Omental fat pad (tissue), 4 donors: ENCODE measurements around the gene ACAP1. TPM values are rescaled to one million over a fixed set of nuclear protein-coding genes. Genes with fewer than 3 reads are reported as not detected.

ENCODE experiments used
- ATAC-seq: fragments of 150-250 bp; one replicate; pipeline ENCODE4 v1.9.1; 2016; ENCODE audit warnings: mild to moderate bottlenecking, moderate library complexity; ENCODE audit not compliant: low FRiP score
- DNase-seq: peaks from one replicate; pipeline ENCODE4 v3.0.0-alpha.2; 2019; ENCODE audit warnings: low spot score
- CTCF ChIP-seq, 3 donors: fragments of 450-650 bp; IDR thresholded peaks; one replicate each; pipeline ENCODE4 v1.5.1; 2016 to 2017; ENCODE audit warnings: antibody characterized with exemption in 3 of 3, mild to moderate bottlenecking in 3 of 3, moderate library complexity in 2 of 3
- total RNA-seq, 4 donors: library from RNA; depleted of rRNA; stranded (reverse); fragments of >200 nt; gene quantifications; one replicate each; pipeline ENCODE4 v1.1.0, GENCODE V29; 2016

The ACAP1 gene
- total RNA-seq, 4 donors from 2014 or later, result 3.3 to 13.1 (median 8.1) TPM

GRCh38 chr17:7370853-7371252 lies 34.5 kb downstream of the ACAP1 start:
- TF ChIP-seq CTCF (IDR thresholded peaks at IDR 0.05), result no peak
- DNase-seq (no peak), ATAC-seq (no peak)

GRCh38 chr17:7374353-7374752 lies 38.0 kb downstream of the ACAP1 start:
- no peak for TF ChIP-seq CTCF (IDR thresholded peaks at IDR 0.05)
- ATAC-seq (no peak), DNase-seq (no peak)

- ATAC-seq, result no peak
- no peak for TF ChIP-seq CTCF (IDR thresholded peaks at IDR 0.05)
These were observed 42.8 kb downstream of the ACAP1 start for GRCh38 chr17:7379134-7379533.

GRCh38 chr17:7380321-7380720 lies 44.0 kb downstream of the ACAP1 start:
- DNase-seq, result no peak
- ATAC-seq, result peak; percentile 57
- no peak for TF ChIP-seq CTCF (IDR thresholded peaks at IDR 0.05)

More at GRCh38 chr17:7379134-7379533, 42.8 kb downstream of the ACAP1 start:
- no peak for DNase-seq

- ATAC-seq (peak; percentile 69), DNase-seq (no peak)
- no peak for TF ChIP-seq CTCF (IDR thresholded peaks at IDR 0.05)
These were observed 44.7 kb downstream of the ACAP1 start, which contains the start of gene TNK1 for GRCh38 chr17:7380855-7381683. Gene TNK1 (plus strand): TSS chr17:7381089. CDS start chr17:7382927, 1,838 bp downstream.

GRCh38 chr17:7382901-7383300 lies 46.6 kb downstream of the ACAP1 start:
- DNase-seq (no peak), ATAC-seq (no peak)
- no peak for TF ChIP-seq CTCF (IDR thresholded peaks at IDR 0.05)

- TF ChIP-seq CTCF (IDR thresholded peaks at IDR 0.05), result no peak
- ATAC-seq (no peak), DNase-seq (no peak)
These were observed 47.0 kb downstream of the ACAP1 start for GRCh38 chr17:7383371-7383741.
